Measurements from ENCODE around the gene CXorf65.

The CXorf65 gene

GRCh38 chrX:71144651-71145050 is 38.1 kb upstream of the CXorf65 start, which contains the start of gene NLGN3:
NLGN3 (plus strand) TSS chrX:71144841; CDS start chrX:71147750, 2,909 bp downstream.
- no peak for DNase-seq (ENCODE audit: low read depth in 2 of 2)
- no peak for TF ChIP-seq CTCF (IDR thresholded peaks at IDR 0.05; ENCODE audit: low read depth, low read length)
- no peak within 1 kb of the TSS for H3K4me3 ChIP-seq (replicated peaks in 1 of 2; ENCODE audit: low read depth in 2 of 2, low read length in 2 of 2)

GRCh38 chrX:71143508-71143907 is 37.0 kb upstream of the CXorf65 start:
- H3K4me3 ChIP-seq (replicated peaks in 1 of 2; ENCODE audit: low read depth in 2 of 2, low read length in 2 of 2), result no peak overlapping the region
- TF ChIP-seq CTCF (IDR thresholded peaks at IDR 0.05; ENCODE audit: low read depth, low read length), result no peak
- DNase-seq (ENCODE audit: low read depth in 2 of 2), result peak; percentile 46 to 54

- H3K4me3 ChIP-seq (replicated peaks in 1 of 2; ENCODE audit: low read depth in 2 of 2, low read length in 2 of 2), result no peak overlapping the region
- TF ChIP-seq CTCF (IDR thresholded peaks at IDR 0.05; ENCODE audit: low read depth, low read length), result no peak
- DNase-seq (ENCODE audit: low read depth in 2 of 2), result no peak
These were observed 33.9 kb upstream of the CXorf65 start for GRCh38 chrX:71140440-71140839.

GRCh38 chrX:71131510-71131909 is 25.0 kb upstream of the CXorf65 start:
- TF ChIP-seq CTCF (IDR thresholded peaks at IDR 0.05; ENCODE audit: low read depth, low read length), result no peak
- H3K4me3 ChIP-seq (replicated peaks in 1 of 2; ENCODE audit: low read depth in 2 of 2, low read length in 2 of 2), result no peak overlapping the region
- DNase-seq (ENCODE audit: low read depth in 2 of 2), result no peak

- H3K4me3 ChIP-seq (replicated peaks in 1 of 2; ENCODE audit: low read depth in 2 of 2, low read length in 2 of 2), result no peak overlapping the region
- DNase-seq (ENCODE audit: low read depth in 2 of 2), result peak; percentile 66
- TF ChIP-seq CTCF (IDR thresholded peaks at IDR 0.05; ENCODE audit: low read depth, low read length), result peak; percentile 75
These were observed 22.6 kb upstream of the CXorf65 start for GRCh38 chrX:71128915-71129765.

GRCh38 chrX:71128166-71128833 is 21.8 kb upstream of the CXorf65 start:
- DNase-seq (ENCODE audit: low read depth in 2 of 2), result peak in 1 of 2 donors; percentile 35
- no peak for TF ChIP-seq CTCF (IDR thresholded peaks at IDR 0.05; ENCODE audit: low read depth, low read length)
- H3K4me3 ChIP-seq (replicated peaks in 1 of 2; ENCODE audit: low read depth in 2 of 2, low read length in 2 of 2), result no peak overlapping the region
